Measurements from ENCODE around the gene IGSF3. TPM values are rescaled to one million over a fixed set of nuclear protein-coding genes. Genes with fewer than 3 reads are reported as not detected.

IGSF3 gene
- total RNA-seq, 1 donor from 2014 or later = 7.2 TPM

DNA sequence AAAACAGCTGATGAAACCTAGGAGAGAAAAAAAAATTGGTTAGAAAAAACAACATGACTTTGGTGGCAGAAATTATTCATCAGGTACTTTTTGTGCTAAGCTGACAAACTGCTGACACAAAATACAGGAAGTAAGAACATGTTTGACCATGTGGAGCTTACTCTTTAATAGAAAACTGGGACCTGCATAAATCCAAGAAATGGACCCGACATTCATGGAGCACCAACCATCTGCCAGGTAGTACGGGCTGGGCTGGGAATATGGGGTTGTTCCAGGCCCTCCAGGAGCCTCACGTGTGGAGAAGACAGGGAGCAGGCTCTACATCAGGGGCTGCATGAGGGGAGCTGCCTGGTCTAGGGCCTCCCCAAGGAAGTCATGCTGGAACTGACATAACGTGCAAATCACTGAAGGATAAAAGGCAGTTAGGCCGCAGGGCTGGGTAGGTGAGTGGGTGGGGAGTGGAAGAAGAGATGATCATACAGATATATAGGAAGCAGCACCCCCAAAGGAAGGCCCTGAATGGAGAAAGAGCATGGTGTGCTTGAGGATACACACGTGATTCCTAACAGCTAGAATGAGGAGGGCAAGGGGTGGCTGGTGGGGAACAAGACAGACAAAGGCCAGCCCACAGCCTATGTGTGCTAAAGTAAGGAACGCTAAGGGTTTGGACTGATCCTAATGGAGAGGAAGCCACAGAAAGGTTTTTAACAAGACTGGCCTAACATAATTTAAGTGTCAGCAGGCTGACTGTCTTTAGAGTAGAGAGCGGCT is 122.8 kb downstream of the IGSF3 start:
- DNase-seq = peak; percentile 46
- Mint-ChIP-seq H3K36me3 (ENCODE audit: low read depth) (peaks cover 84% of the 10 kb centered on the region), H3K9me3 (no peaks in the 10 kb centered on the region), H3K4me1 (peaks cover 81% of the 10 kb centered on the region), H3K4me3 (peak overlapping the region; percentile 76), H3K27me3 (no peaks in the 10 kb centered on the region), H3K27ac (peak overlapping the region; percentile 96)
- ChIA-PET CTCF (interaction anchor here (0.9 to 1.3 kb wide), 7 partner anchors 12 to 406 kb away, joined by 3 to 6 read pairs (median 4); no protein-coding TSS in a partner anchor), POLR2A (interaction anchor here (0.7 to 3.1 kb wide), 8 partner anchors 9 to 41 kb away, joined by 3 to 66 read pairs (median 6); partner anchors contain the start of gene CD58)
- TF ChIP-seq, protein P1, sequence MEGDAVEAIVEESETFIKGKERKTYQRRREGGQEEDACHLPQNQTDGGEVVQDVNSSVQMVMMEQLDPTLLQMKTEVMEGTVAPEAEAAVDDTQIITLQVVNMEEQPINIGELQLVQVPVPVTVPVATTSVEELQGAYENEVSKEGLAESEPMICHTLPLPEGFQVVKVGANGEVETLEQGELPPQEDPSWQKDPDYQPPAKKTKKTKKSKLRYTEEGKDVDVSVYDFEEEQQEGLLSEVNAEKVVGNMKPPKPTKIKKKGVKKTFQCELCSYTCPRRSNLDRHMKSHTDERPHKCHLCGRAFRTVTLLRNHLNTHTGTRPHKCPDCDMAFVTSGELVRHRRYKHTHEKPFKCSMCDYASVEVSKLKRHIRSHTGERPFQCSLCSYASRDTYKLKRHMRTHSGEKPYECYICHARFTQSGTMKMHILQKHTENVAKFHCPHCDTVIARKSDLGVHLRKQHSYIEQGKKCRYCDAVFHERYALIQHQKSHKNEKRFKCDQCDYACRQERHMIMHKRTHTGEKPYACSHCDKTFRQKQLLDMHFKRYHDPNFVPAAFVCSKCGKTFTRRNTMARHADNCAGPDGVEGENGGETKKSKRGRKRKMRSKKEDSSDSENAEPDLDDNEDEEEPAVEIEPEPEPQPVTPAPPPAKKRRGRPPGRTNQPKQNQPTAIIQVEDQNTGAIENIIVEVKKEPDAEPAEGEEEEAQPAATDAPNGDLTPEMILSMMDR (IDR thresholded peaks at IDR 0.05) = no peak
- ATAC-seq (ENCODE audit: low read depth) = peak; percentile 74
- intact Hi-C loops (cut with micrococcal nuclease) = loop anchor here (1.0 kb wide), 2 partner anchors 9 to 14 kb away; no protein-coding TSS in a partner anchor

DNA sequence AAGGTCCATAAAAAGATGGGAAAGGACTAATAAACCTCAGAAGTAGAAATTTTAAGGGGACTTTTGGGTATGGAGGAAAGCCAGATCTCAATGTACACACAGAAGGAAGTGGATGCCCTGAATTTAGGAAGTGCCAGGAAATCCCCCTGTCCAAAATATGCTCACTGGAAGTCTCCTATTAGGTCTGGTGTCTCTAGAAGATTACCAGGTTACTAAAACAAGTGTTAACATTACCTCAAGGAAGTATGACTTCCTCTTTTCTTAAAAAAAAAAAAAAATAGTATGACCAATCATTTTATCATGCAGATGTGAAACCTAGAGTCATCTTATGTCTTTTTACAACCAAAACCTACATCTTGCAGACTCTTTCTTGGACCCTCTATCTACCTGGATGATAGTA is 127.4 kb downstream of the IGSF3 start:
- DNase-seq = no peak
- CTCF ChIA-PET = interaction anchor here (0.5 to 2.3 kb wide), 5 partner anchors 17 to 41 kb away, joined by 3 to 6 read pairs (median 5); partner anchors contain the start of gene CD58
- Mint-ChIP-seq H3K36me3 (ENCODE audit: low read depth) (peaks cover 83% of the 10 kb centered on the region), H3K27ac (peak overlapping the region; percentile 86), H3K4me1 (peaks cover 80% of the 10 kb centered on the region), H3K27me3 (no peaks in the 10 kb centered on the region), H3K4me3 (peak overlapping the region; percentile 61), H3K9me3 (no peaks in the 10 kb centered on the region)
- intact Hi-C loops (cut with micrococcal nuclease) = loop anchor here (1.0 kb wide), 3 partner anchors 18 to 36 kb away; no protein-coding TSS in a partner anchor
- TF ChIP-seq, protein P1 (IDR thresholded peaks at IDR 0.05) = no peak
- POLR2A ChIA-PET = interaction anchor here (1.1 to 5.6 kb wide), 6 partner anchors 13 to 36 kb away, joined by 4 to 58 read pairs (median 16); partner anchors contain the start of gene CD58
- ATAC-seq (ENCODE audit: low read depth) = peak; percentile 45

DNA sequence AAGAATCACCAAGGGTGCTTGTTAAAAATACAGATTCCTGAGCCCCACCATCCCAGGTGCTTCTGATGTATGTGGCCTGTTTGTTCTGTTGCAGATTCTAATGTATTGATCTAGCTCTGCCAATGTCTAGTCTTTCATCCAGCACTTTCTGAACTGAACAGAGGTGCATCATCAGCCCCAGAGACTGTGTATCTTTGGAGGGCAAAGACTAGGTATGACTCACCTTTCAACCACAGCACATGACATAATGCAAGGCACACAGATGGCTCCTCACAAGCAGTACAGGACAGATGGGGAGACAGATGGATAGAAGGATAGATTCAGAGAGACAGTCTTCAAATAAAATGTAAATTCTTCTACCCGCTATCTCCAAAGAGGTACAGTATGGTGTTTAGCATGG is 129.0 kb downstream of the IGSF3 start:
- Mint-ChIP-seq H3K27ac (peak overlapping the region; percentile 86), H3K27me3 (no peaks in the 10 kb centered on the region), H3K4me1 (peaks cover 66% of the 10 kb centered on the region), H3K36me3 (ENCODE audit: low read depth) (peaks cover 81% of the 10 kb centered on the region), H3K9me3 (no peaks in the 10 kb centered on the region), H3K4me3 (peak overlapping the region; percentile 20)
- CTCF ChIA-PET = interaction anchor here (1.3 to 2.3 kb wide), 2 partner anchors 30 to 39 kb away, joined by 3 to 6 read pairs; no protein-coding TSS in a partner anchor
- no peak for DNase-seq
- POLR2A ChIA-PET = interaction anchor here (1.4 to 5.6 kb wide), 5 partner anchors 13 to 34 kb away, joined by 5 to 58 read pairs (median 21); partner anchors contain the start of gene CD58
- ATAC-seq (ENCODE audit: low read depth) = peak; percentile 80
- intact Hi-C loops (cut with micrococcal nuclease) = loop anchor here (2.0 kb wide), 1 partner anchor 14 kb away; no protein-coding TSS in a partner anchor
- TF ChIP-seq, protein P1 (IDR thresholded peaks at IDR 0.05) = no peak

DNA sequence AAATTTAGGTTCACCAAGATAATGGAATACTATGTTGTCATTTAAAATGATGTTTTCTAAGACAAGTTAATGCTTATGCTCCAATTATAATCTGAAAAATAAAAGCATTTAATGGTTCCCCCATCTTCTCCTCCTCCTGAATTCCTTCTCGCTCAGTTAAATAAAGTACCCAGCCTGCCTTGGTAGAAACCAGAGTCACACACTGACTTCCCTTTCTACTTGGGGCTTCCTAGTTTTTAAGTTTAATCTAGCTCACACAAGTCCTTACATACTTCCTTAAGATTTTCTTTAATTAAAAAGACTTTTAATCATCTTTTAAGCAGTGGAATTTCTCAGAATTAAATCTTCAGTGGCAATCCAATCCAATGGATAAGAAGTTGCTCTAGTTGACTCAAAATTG is 129.6 kb downstream of the IGSF3 start:
- POLR2A ChIA-PET = interaction anchor here (1.7 to 5.6 kb wide), 4 partner anchors 14 to 33 kb away, joined by 5 to 58 read pairs (median 36); partner anchors contain the start of gene CD58
- peaks cover 60% of the 10 kb centered on the region for H3K4me1 Mint-ChIP-seq
- ATAC-seq (ENCODE audit: low read depth) = no peak
- H3K4me3 Mint-ChIP-seq = no peak overlapping the region
- H3K9me3 Mint-ChIP-seq = no peaks in the 10 kb centered on the region
- TF ChIP-seq, protein P1 (IDR thresholded peaks at IDR 0.05) = no peak
- intact Hi-C loops (cut with micrococcal nuclease) = loop anchor here (2.0 kb wide), 1 partner anchor 13 kb away; no protein-coding TSS in a partner anchor
- peak overlapping the region; percentile 86 for H3K27ac Mint-ChIP-seq
- H3K27me3 Mint-ChIP-seq = no peaks in the 10 kb centered on the region
- H3K36me3 Mint-ChIP-seq (ENCODE audit: low read depth) = peaks cover 81% of the 10 kb centered on the region
- CTCF ChIA-PET = interaction anchor here (1.2 to 1.3 kb wide), 2 partner anchors 30 to 52 kb away, joined by 3 to 5 read pairs; no protein-coding TSS in a partner anchor
- DNase-seq = no peak

All from activated B cell treated with CpG ODN at 0.5 μM for 24 hours (primary cell).